Hepatocyte (in vitro differentiated cells): ENCODE data around the gene ROR1. TPM values are rescaled to one million over a fixed set of nuclear protein-coding genes. Genes with fewer than 3 reads are reported as not detected.

Experiments used
- DNase-seq: peaks from one replicate; pipeline ENCODE4 v3.0.0-alpha.2; 2016; ENCODE audit warnings: low spot score
- H2AFZ ChIP-seq: fragments of 200-600 bp; sonication (generic); 2 replicates; pipeline ENCODE4 v1.6.0; 2016; ENCODE audit warnings: antibody characterized with exemption, mild to moderate bottlenecking
- H3K27ac ChIP-seq: fragments of 200-600 bp; sonication (generic); 2 replicates; pipeline ENCODE4 v1.5.1; 2016; ENCODE audit warnings: mild to moderate bottlenecking
- H3K27me3 ChIP-seq: fragments of 200-600 bp; sonication (generic); 2 replicates; pipeline ENCODE4 v1.6.1; 2016
- H3K36me3 ChIP-seq: fragments of 200-600 bp; sonication (generic); replicated peaks from 2 replicates; pipeline ENCODE4 v1.5.1; 2016; ENCODE audit warnings: low read depth; ENCODE audit not compliant: insufficient read depth
- H3K4me1 ChIP-seq: fragments of 200-600 bp; sonication (generic); 2 replicates; pipeline ENCODE4 v1.5.1; 2016; ENCODE audit warnings: mild to moderate bottlenecking, moderate library complexity; ENCODE audit not compliant: insufficient read depth
- H3K4me2 ChIP-seq: fragments of 200-600 bp; sonication (generic); 2 replicates; pipeline ENCODE4 v1.6.0; 2016
- H3K4me3 ChIP-seq: fragments of 200-600 bp; sonication (generic); 2 replicates; pipeline ENCODE4 v1.5.1; 2016; ENCODE audit warnings: mild to moderate bottlenecking
- H3K79me2 ChIP-seq: fragments of 200-600 bp; sonication (generic); 2 replicates; pipeline ENCODE4 v1.6.0; 2017; ENCODE audit warnings: mild to moderate bottlenecking
- H3K9me2 ChIP-seq: fragments of 200-600 bp; sonication (generic); replicated peaks from 2 replicates; pipeline ENCODE4 v1.6.0; 2017; ENCODE audit warnings: mild to moderate bottlenecking; ENCODE audit not compliant: insufficient read depth
- H3K9me3 ChIP-seq: fragments of 200-600 bp; sonication (generic); 2 replicates; pipeline ENCODE4 v1.5.1; 2016; ENCODE audit warnings: low read depth, mild to moderate bottlenecking
- H4K20me1 ChIP-seq: fragments of 200-600 bp; sonication (generic); 2 replicates; pipeline ENCODE4 v1.6.0; 2016; ENCODE audit warnings: mild to moderate bottlenecking; ENCODE audit not compliant: insufficient read depth, poor library complexity, severe bottlenecking
- EZH2 ChIP-seq: fragments of 200-600 bp; sonication (generic); IDR thresholded peaks from 2 replicates; pipeline ENCODE4 v1.6.1; 2016; ENCODE audit warnings: antibody characterized with exemption, mild to moderate bottlenecking, borderline replicate concordance
- EZH2phosphoT487 ChIP-seq: fragments of 200-600 bp; sonication (generic); IDR thresholded peaks from one replicate; pipeline ENCODE4 v1.6.1; 2018; ENCODE audit warnings: antibody characterized with exemption, mild to moderate bottlenecking, low read depth, moderate library complexity; ENCODE audit not compliant: unreplicated experiment, severe bottlenecking
- WGBS: methylation state at CpG from one replicate; pipeline ENCODE4 v1.1.6; 2016; ENCODE audit warnings: low lambda C conversion rate; ENCODE audit errors: missing lambda C conversion rate; 5-methylcytosine and 5-hydroxymethylcytosine counted together
- polyA plus RNA-seq: library from polyadenylated mRNA; unstranded; fragments of >200 nt; fragmentation: Nextera tagmentation; extraction: Ambion mirVana; gene quantifications from 2 replicates; pipeline ENCODE4 v1.2.1, GENCODE V29; 2016
- total RNA-seq: library from RNA; depleted of rRNA; stranded (reverse); fragments of >200 nt; gene quantifications from 2 replicates; pipeline ENCODE4 v1.2.3, GENCODE V29; 2014
- TF ChIP-seq, protein P1 (sequence below): fragments of 200-600 bp; sonication (generic); IDR thresholded peaks from 2 replicates; pipeline ENCODE4 v1.5.1; 2016; ENCODE audit warnings: antibody characterized with exemption, mild to moderate bottlenecking; ENCODE audit not compliant: poor library complexity

ROR1 gene
- total and polyA plus RNA-seq, 2 experiments from 2014 or later, result 16.4 to 27.7 TPM

DNA sequence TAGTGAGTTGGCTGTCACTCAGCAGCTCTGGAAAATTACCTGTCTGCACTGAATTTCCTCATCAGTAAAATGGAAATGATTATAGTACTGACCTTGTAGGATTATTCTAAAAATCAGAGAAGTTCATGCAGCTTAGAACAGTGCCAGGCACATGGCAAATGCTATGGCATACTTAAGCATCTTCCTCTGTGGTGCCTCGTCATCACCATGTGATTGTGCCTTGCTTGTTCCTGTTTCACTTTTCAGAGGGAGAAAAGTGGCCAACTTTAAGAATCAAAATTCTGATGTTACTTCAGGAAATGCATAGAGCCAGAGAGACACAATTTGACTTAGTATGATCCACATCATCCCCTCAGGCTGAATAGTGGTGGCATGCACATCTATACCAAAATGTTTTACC, 203.6 kb downstream of the ROR1 start:
- no peaks in the 10 kb centered on the region for H3K27me3 ChIP-seq
- TF ChIP-seq EZH2phosphoT487 (no peak), EZH2 (no peak)
- TF ChIP-seq, protein P1, sequence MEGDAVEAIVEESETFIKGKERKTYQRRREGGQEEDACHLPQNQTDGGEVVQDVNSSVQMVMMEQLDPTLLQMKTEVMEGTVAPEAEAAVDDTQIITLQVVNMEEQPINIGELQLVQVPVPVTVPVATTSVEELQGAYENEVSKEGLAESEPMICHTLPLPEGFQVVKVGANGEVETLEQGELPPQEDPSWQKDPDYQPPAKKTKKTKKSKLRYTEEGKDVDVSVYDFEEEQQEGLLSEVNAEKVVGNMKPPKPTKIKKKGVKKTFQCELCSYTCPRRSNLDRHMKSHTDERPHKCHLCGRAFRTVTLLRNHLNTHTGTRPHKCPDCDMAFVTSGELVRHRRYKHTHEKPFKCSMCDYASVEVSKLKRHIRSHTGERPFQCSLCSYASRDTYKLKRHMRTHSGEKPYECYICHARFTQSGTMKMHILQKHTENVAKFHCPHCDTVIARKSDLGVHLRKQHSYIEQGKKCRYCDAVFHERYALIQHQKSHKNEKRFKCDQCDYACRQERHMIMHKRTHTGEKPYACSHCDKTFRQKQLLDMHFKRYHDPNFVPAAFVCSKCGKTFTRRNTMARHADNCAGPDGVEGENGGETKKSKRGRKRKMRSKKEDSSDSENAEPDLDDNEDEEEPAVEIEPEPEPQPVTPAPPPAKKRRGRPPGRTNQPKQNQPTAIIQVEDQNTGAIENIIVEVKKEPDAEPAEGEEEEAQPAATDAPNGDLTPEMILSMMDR, result no peak
- 100% methylated on average over 1 of the region's 1 CpG for WGBS

DNA sequence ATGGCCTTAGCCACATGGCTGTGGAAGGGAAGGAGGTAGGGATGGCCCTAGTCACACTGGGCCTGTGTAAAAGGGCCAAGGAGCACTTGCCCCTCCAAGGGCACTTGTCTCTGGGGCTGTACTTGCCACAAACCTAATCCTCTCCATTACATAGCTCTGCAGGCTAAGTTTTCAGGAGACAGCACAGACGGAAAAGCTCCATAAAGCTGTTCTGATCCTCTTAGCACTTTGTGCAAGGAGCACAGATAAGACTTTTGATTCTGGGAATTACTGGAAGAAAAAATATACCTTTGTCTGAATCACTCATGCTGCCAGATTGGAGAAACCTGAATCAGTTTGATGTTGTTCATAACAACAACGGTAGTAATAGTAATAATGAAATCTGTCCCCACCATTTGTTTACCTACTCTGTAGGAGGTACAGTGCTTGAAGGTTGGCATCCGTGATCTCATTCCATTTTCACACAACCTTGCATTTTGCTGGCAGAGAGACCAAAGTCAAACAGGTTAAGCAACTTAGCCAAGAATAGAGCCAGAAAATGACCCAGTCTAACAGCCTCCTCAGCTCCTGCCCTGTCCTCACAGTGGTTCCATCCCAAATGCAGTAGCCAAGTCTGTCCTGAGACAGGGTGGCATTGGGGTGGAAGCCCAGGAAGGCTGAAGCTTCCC, 207.1 kb downstream of the ROR1 start:
- H3K27me3 ChIP-seq, result no peaks in the 10 kb centered on the region
- no peak overlapping the region for H3K4me3 ChIP-seq
- no peak for TF ChIP-seq EZH2
- TF ChIP-seq EZH2phosphoT487, result no peak
- no peaks in the 10 kb centered on the region for H4K20me1 ChIP-seq
- peaks cover 10% of the 10 kb centered on the region for H3K4me1 ChIP-seq
- H2AFZ ChIP-seq, result no peak overlapping the region
- DNase-seq, result no peak
- no peak overlapping the region for H3K4me2 ChIP-seq
- no peaks in the 10 kb centered on the region for H3K9me3 ChIP-seq
- H3K27ac ChIP-seq, result no peak overlapping the region
- no peaks in the 10 kb centered on the region for H3K36me3 ChIP-seq
- H3K9me2 ChIP-seq, result no peaks in the 10 kb centered on the region
- peaks cover 8% of the 10 kb centered on the region for H3K79me2 ChIP-seq
- WGBS, result 68% methylated on average over 3 of the region's 3 CpGs

More for the DNA sequence above, 203.6 kb downstream of the ROR1 start:
- Histone ChIP-seq H3K9me2 (no peaks in the 10 kb centered on the region), H3K4me3 (no peak overlapping the region), H3K36me3 (no peaks in the 10 kb centered on the region), H2AFZ (no peak overlapping the region), H3K27ac (no peak overlapping the region), H3K4me1 (no peaks in the 10 kb centered on the region), H3K9me3 (no peaks in the 10 kb centered on the region), H3K79me2 (peaks cover 11% of the 10 kb centered on the region), H3K4me2 (no peak overlapping the region), H4K20me1 (no peaks in the 10 kb centered on the region)
- DNase-seq, result no peak

DNA sequence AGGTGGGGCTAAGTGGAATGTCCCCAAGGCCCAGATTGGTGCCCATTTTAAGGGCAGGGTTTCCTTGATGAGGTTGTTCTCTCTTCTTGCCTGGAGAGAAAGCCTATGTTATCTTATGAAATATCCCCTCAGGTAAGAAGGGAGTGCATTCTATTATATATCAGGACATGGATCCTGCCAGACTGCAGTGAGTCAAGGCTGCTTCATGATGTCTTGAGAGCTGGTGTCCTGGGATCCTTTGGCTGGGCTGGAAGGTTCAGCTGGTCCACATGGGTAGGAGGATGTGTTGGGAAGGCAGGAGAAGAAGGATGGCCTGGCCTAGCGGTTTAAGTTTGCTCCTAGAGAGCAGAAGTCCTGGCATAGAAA, 207.6 kb downstream of the ROR1 start:
- H3K36me3 ChIP-seq, result no peaks in the 10 kb centered on the region
- no peak overlapping the region for H3K4me2 ChIP-seq
- peaks cover 8% of the 10 kb centered on the region for H3K79me2 ChIP-seq
- H3K27me3 ChIP-seq, result no peaks in the 10 kb centered on the region
- no peak overlapping the region for H2AFZ ChIP-seq
- no peaks in the 10 kb centered on the region for H3K9me2 ChIP-seq
- H4K20me1 ChIP-seq, result no peaks in the 10 kb centered on the region
- H3K4me3 ChIP-seq, result no peak overlapping the region
- no peaks in the 10 kb centered on the region for H3K9me3 ChIP-seq
- H3K27ac ChIP-seq, result no peak overlapping the region
- H3K4me1 ChIP-seq, result peaks cover 10% of the 10 kb centered on the region
- WGBS, result 96% methylated on average over 1 of the region's 1 CpG
- TF ChIP-seq EZH2phosphoT487 (no peak), EZH2 (no peak)
- TF ChIP-seq, protein P1, result no peak
- DNase-seq, result no peak

DNA sequence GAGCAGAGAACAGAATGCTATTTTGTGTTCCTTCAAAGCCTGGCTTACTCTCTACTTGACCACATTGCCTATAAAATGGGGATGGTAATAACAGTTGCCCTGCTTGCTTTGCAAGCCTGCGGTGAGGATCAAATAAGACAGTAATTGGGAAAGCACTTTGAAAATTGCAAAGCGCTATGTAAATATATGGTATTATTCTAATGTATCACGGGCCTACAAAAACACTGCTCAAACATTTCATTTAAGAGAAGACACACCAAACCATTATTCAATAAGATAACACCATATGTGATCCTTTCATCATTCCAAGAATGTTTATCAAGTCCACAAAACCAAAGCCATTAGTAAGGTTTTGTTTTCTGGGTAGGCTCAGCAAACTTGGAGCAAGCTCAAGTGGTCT, 208.4 kb downstream of the ROR1 start:
- 68% methylated on average over 3 of the region's 3 CpGs for WGBS

More for the DNA sequence above, 208.4 kb downstream of the ROR1 start:
- peaks cover 13% of the 10 kb centered on the region for H3K4me1 ChIP-seq
- no peaks in the 10 kb centered on the region for H3K36me3 ChIP-seq
- H2AFZ ChIP-seq, result no peak overlapping the region
- TF ChIP-seq EZH2phosphoT487 (no peak), EZH2 (no peak)
- TF ChIP-seq, protein P1, result no peak
- H3K27me3 ChIP-seq, result no peaks in the 10 kb centered on the region
- H3K79me2 ChIP-seq, result peaks cover 7% of the 10 kb centered on the region
- no peaks in the 10 kb centered on the region for H4K20me1 ChIP-seq
- no peaks in the 10 kb centered on the region for H3K9me2 ChIP-seq
- H3K4me3 ChIP-seq, result no peak overlapping the region
- no peaks in the 10 kb centered on the region for H3K9me3 ChIP-seq
- H3K4me2 ChIP-seq, result no peak overlapping the region
- DNase-seq, result no peak
- H3K27ac ChIP-seq, result no peak overlapping the region
